NCI-H2081 (cell line): ENCODE data around the gene ACP6.

Experiments used
- DNase-seq, 2 experiments: peaks; one replicate each; lab custom pipeline; 2025; lab: John Stamatoyannopoulos, UW

The ACP6 gene

GRCh38 chr1:147651466-147651865 lies 18.9 kb downstream of the ACP6 start:
- DNase-seq = no peak

DNA sequence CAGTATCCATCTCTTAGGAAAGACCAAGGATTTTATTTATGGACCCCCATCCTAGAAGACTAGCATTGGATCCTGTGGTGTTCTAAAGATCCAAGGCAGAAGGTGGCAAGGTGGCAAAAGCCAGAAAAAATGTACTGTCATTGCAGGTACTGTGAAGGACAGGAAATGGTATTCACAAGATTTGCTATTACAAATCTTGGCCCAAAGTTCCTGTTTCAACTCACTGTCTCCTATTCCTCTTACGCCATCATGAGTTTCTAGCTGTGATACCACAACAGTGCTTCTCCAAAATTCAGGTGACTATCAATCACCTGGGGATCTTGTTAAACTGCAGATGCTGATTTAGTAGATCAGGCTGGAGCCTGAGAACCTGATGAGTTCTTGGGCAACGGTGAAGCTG lies 21.4 kb downstream of the ACP6 start:
- DNase-seq = no peak

- no peak for DNase-seq
Observed at GRCh38 chr1:147647796-147648633, 22.3 kb downstream of the ACP6 start.

GRCh38 chr1:147643974-147644373 lies 26.4 kb downstream of the ACP6 start:
- DNase-seq = no peak

GRCh38 chr1:147641695-147642592 lies 28.4 kb downstream of the ACP6 start:
- peak; percentile 67 to 71 for DNase-seq

GRCh38 chr1:147641291-147641690 lies 29.0 kb downstream of the ACP6 start:
- no peak for DNase-seq

- DNase-seq = peak; percentile 52 to 69
Observed at GRCh38 chr1:147640553-147641165, 29.7 kb downstream of the ACP6 start.

- DNase-seq = no peak
Observed at GRCh38 chr1:147636314-147636713, 34.0 kb downstream of the ACP6 start.

DNA sequence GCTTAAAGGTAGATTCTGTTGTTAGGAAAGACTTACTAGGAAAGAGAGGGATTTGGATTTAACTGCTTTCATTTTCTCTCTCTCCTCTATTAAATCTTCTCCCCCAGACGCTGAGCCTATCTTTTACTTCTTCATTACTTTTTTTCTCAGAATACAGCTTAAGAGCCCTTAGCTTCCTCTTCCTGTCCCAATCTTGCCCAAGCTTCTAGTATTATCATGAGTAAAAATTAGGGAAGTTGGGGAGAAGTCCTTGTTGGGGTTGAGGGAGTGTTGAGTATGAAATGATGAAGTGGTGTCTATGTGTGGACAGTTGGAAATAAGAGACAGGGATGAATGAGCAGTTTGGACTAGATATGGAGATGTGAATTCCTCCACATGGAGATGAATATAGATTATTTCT lies 35.0 kb downstream of the ACP6 start:
- DNase-seq = no peak

DNA sequence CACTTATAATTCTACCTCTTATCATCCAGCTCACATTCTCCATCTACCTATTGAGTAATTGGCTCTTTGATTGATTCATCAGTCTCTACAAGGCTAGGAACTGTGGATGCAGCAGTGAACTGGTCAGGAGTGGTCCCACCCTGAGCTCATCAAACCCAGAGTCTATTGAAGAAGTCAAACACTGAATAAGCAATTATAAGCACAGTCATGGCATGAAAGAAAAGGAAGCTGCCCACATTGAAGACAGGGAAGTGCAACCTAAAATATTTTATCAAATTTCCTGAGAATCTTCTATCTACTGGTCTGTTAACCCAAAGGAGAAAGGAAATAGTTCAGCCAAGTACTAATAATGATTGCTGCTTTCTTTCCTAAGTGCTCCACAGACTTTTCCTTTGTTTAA lies 35.7 kb downstream of the ACP6 start:
- no peak for DNase-seq

GRCh38 chr1:147633759-147634158 lies 36.6 kb downstream of the ACP6 start:
- no peak for DNase-seq

GRCh38 chr1:147631839-147632238 lies 38.5 kb downstream of the ACP6 start:
- no peak for DNase-seq

DNA sequence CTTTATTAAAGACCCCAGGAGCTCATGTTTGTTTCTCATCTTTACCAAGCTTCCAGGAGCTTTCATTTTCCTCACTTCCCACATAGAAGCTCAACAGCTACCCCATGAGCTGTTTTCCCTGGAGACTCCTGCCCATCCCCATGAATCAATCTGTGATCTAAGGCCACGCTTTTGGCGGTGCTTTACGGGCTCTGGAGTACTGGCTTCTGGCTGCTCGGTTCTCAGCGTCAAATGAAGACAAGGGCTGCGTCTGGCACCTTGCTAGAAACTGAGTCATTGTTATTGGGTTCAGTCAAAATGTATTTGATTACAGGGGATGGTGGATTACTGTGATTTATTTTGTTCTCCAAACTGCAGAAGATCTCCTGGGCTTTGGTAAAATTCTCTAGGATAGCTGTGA lies 39.9 kb downstream of the ACP6 start:
- DNase-seq = no peak

DNA sequence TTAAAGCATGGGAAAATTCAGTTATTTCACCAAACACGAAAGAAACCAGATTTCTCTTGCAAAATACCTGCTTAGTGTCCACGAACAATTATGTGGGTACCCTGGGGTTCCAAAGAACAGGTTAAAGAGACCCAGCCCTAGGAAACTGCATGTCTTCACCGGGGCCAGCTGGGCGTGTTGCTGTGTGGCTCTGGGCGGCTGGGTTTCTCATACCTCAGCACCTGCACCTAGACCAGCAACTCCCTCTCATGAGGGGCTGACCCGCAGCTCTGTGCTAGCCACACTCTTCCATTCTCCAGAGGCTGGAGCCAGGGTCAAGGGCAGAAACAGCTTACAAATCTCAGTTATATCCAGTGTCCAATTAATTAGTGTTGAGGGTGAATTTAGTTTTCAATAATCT lies 40.3 kb downstream of the ACP6 start:
- no peak for DNase-seq

GRCh38 chr1:147628441-147628840 lies 41.9 kb downstream of the ACP6 start:
- peak in 1 of 2 experiments; percentile 5 for DNase-seq

DNA sequence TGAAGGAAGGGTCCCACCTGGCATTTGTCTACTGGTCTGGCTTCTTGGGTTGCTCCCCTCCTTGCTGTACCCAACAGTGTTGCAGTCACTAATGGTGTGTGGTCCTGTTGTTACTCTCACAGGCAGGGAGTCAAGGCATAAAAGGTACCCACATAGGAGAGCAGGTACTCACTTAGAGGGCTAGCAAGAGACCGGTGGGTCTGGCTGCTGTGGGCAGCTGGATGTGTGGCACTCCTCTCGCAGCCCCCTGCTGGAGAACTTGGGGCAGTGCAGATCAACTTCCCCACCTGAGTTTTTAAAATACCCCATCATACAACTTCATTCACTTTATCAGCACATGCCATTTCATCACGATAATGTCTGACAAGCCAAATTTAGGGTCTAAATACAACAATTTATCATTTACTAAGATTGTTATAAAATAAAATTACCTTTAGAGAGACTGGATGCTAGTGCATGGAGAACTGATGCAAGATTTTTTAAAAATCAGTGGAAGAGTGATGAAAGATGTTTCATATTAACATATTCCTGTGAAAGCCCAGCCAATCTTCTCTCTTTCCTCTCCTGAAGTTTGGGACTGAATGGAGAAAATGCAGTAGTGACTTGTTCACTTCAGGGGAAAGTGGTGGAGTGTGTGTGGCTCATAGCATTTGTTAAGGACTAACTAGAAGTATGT lies 42.8 kb downstream of the ACP6 start:
- DNase-seq = peak; percentile 49 to 56

- peak; percentile 12 to 60 for DNase-seq
Observed at GRCh38 chr1:147626739-147627138, 43.6 kb downstream of the ACP6 start.

DNA sequence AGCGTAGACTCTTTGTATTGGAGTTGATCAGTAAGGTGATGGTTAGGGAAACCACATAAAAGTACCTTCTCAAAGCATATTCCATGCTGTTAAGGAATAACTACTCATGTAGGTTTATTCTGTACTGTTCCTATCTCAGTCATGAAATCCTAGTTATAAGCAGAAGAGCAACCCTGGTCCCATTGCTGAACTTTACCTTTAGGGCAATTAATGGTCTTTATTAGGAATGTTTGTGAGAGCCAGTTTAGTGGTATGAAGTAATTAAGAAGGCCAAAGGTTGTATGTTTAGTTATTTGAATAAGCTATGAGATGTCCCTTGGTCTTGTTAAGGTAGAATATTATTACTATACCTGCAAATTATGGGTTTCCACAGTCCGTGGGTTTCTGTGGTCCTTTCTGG lies 44.0 kb downstream of the ACP6 start:
- no peak for DNase-seq

- peak in 1 of 2 experiments; percentile 25 for DNase-seq
Observed at GRCh38 chr1:147625362-147625995, 44.8 kb downstream of the ACP6 start.

DNA sequence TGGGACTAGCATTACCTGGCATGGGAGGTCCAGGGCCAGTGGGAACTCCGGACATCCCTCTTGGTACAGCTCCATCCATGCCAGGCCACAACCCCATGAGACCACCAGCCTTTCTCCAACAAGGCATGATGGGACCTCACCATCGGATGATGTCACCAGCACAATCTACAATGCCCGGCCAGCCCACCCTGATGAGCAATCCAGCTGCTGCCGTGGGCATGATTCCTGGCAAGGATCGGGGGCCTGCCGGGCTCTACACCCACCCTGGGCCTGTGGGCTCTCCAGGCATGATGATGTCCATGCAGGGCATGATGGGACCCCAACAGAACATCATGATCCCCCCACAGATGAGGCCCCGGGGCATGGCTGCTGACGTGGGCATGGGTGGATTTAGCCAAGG lies 45.8 kb downstream of the ACP6 start:
- DNase-seq = no peak

GRCh38 chr1:147624011-147624410 lies 46.3 kb downstream of the ACP6 start:
- no peak for DNase-seq

DNA sequence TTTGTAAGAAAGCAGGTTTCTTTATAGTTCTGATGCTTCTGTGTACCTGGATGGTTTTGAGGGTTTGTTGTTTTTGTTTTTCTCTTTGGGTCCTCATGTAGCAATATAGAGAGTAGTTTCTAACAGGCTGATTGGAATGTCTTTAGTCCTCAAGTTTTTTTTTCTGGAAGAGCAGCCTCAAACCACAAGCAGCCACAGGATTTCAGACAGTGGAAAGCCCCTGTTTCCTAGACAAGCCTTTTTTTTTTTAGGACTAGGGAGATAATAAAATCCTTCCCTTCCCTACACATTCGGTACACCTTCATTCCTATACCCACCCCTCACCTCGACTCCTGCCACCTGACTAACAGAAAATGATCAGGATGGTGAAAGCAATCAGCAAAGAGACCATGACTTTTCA lies 47.6 kb downstream of the ACP6 start:
- no peak for DNase-seq
